ENCODE data around the gene GPHB5. TPM values are rescaled to one million over a fixed set of nuclear protein-coding genes. Genes with fewer than 3 reads are reported as not detected.

Gene GPHB5
- total RNA-seq, 1 donor = not detected

GRCh38 chr14:63301891-63302534 lies 16.7 kb downstream of the GPHB5 start:
- Histone ChIP-seq H3K27me3 (ENCODE audit: insufficient read depth, low read length) (no peaks in the 10 kb centered on the region), H3K9me3 (ENCODE audit: low read depth, low read length) (no peaks in the 10 kb centered on the region), H3K4me1 (ENCODE audit: insufficient read depth, low read length) (no peaks in the 10 kb centered on the region), H3K4me3 (ENCODE audit: low read length) (no peak overlapping the region)

GRCh38 chr14:63300854-63301253 lies 17.9 kb downstream of the GPHB5 start:
- H3K9me3 ChIP-seq (ENCODE audit: low read depth, low read length) = no peaks in the 10 kb centered on the region
- no peaks in the 10 kb centered on the region for H3K27me3 ChIP-seq (ENCODE audit: insufficient read depth, low read length)
- H3K4me1 ChIP-seq (ENCODE audit: insufficient read depth, low read length) = no peaks in the 10 kb centered on the region
- no peak overlapping the region for H3K4me3 ChIP-seq (ENCODE audit: low read length)

- H3K27me3 ChIP-seq (ENCODE audit: insufficient read depth, low read length) = no peaks in the 10 kb centered on the region
- H3K4me3 ChIP-seq (ENCODE audit: low read length) = no peak overlapping the region
- H3K9me3 ChIP-seq (ENCODE audit: low read depth, low read length) = no peaks in the 10 kb centered on the region
- H3K4me1 ChIP-seq (ENCODE audit: insufficient read depth, low read length) = no peaks in the 10 kb centered on the region
Measured at GRCh38 chr14:63299351-63300110, 19.2 kb downstream of the GPHB5 start.

DNA sequence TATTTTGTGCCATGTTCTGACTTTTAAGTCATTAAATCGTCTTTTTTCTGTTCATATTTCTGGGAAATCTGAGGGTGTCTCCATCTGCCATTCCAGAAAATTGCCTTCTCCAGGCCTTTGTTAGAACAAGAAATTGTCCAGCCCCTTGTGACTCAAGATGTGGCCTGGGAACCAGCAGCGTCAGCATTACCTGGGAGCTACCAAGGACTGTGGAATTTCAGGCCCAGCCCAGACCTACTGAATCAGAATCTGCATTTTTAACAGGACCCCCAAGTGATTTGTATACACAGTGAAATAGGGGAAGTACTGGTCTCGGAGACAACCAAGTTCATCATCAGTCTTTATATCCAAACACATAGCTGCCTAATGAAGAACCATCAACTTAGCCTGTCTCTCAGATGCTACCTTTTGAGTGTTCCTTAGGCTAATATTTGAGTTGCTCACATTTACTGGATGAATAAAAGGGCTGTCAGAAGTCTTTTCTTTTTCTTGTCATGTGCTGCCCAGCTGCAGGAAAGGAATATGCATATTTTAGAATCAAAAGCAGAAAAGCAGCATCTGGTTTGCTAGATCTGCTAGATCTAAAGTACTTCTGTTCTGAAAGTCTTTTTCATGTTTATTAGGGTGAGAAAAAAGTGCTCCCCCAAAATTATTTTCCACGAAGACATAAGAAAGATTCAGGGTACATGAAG lies 21.2 kb downstream of the GPHB5 start:
- Histone ChIP-seq H3K27me3 (ENCODE audit: insufficient read depth, low read length) (no peaks in the 10 kb centered on the region), H3K9me3 (ENCODE audit: low read depth, low read length) (no peaks in the 10 kb centered on the region), H3K4me1 (ENCODE audit: insufficient read depth, low read length) (no peaks in the 10 kb centered on the region), H3K4me3 (ENCODE audit: low read length) (no peak overlapping the region)

DNA sequence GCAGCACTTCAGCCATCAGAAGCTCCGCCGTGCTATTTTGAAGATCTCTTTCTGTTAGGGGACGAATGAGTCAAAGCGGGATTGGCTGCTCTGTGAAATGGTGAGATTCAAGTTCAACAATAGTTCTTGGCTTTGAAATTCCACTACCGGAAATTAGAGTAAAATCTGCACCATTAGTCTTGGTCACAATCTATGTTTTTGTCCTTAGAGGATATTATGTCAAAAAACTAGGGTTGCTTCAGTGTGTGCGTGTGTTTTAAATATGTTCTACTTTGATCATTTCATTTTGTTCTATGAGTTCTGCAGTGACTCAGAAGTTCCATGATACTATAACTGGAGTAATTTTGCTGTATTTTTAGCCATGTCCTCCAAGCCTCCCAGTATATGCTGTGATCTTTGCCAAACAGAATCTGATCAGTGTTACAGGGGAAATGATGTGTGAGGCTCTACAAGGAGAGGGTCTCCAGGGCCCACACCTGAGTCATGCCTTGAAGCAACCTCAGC lies 22.6 kb downstream of the GPHB5 start:
- Histone ChIP-seq H3K9me3 (ENCODE audit: low read depth, low read length) (no peaks in the 10 kb centered on the region), H3K27me3 (ENCODE audit: insufficient read depth, low read length) (no peaks in the 10 kb centered on the region), H3K4me3 (ENCODE audit: low read length) (no peak overlapping the region), H3K4me1 (ENCODE audit: insufficient read depth, low read length) (no peaks in the 10 kb centered on the region)

- no peaks in the 10 kb centered on the region for H3K9me3 ChIP-seq (ENCODE audit: low read depth, low read length)
- no peaks in the 10 kb centered on the region for H3K27me3 ChIP-seq (ENCODE audit: insufficient read depth, low read length)
- H3K4me1 ChIP-seq (ENCODE audit: insufficient read depth, low read length) = no peaks in the 10 kb centered on the region
- H3K4me3 ChIP-seq (ENCODE audit: low read length) = no peak overlapping the region
Measured at GRCh38 chr14:63295231-63295685, 23.5 kb downstream of the GPHB5 start.

DNA sequence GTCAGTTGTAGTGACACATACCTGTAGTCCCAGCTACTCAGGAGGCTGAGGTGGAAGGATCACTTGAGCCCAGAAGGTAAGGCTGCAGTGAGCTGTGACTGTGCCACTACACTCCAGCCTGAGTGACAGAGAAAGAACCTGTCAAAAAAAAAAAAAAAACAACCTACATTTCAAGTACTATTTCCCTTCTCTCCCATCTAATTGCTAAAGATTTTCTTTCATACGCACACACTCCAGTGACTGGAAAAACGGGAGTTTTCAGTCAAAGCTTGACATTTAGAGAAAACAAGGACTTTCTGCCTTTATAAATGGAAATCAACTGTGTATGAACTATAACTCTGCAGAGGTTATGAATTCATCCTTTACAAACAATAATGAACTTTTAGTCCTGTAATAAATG lies 25.9 kb downstream of the GPHB5 start:
- H3K4me1 ChIP-seq (ENCODE audit: insufficient read depth, low read length) = no peaks in the 10 kb centered on the region
- no peak overlapping the region for H3K4me3 ChIP-seq (ENCODE audit: low read length)
- H3K9me3 ChIP-seq (ENCODE audit: low read depth, low read length) = no peaks in the 10 kb centered on the region
- H3K27me3 ChIP-seq (ENCODE audit: insufficient read depth, low read length) = peaks cover 5% of the 10 kb centered on the region

- Histone ChIP-seq H3K27me3 (ENCODE audit: insufficient read depth, low read length) (peaks cover 5% of the 10 kb centered on the region), H3K9me3 (ENCODE audit: low read depth, low read length) (no peaks in the 10 kb centered on the region)
Measured at GRCh38 chr14:63290741-63291430, 27.8 kb downstream of the GPHB5 start.

DNA sequence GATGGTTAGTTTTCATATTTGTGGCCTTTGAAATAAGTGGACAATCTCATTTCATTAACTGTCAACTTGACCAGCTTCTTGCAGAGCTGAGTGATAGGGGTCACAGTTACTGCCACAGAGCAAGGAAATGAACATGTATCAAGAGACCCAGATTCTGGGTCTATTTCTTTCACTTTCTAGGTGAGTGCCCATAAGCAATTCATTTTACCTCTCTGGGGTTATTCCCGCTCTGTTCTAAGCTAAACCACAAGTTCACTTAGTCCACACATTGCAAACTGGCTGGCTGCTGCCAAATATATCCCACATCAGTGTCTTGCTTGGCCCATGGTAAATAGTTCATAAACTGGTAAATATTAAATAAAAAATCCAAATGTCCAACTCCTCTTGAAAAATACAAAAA lies 29.9 kb downstream of the GPHB5 start:
- peaks cover 18% of the 10 kb centered on the region for H3K27me3 ChIP-seq (ENCODE audit: insufficient read depth, low read length)
- no peak overlapping the region for H3K4me3 ChIP-seq (ENCODE audit: low read length)
- H3K4me1 ChIP-seq (ENCODE audit: insufficient read depth, low read length) = no peaks in the 10 kb centered on the region
- no peaks in the 10 kb centered on the region for H3K9me3 ChIP-seq (ENCODE audit: low read depth, low read length)

More at GRCh38 chr14:63290741-63291430, 27.8 kb downstream of the GPHB5 start:
- H3K4me3 ChIP-seq (ENCODE audit: low read length) = no peak overlapping the region
- H3K4me1 ChIP-seq (ENCODE audit: insufficient read depth, low read length) = no peaks in the 10 kb centered on the region

DNA sequence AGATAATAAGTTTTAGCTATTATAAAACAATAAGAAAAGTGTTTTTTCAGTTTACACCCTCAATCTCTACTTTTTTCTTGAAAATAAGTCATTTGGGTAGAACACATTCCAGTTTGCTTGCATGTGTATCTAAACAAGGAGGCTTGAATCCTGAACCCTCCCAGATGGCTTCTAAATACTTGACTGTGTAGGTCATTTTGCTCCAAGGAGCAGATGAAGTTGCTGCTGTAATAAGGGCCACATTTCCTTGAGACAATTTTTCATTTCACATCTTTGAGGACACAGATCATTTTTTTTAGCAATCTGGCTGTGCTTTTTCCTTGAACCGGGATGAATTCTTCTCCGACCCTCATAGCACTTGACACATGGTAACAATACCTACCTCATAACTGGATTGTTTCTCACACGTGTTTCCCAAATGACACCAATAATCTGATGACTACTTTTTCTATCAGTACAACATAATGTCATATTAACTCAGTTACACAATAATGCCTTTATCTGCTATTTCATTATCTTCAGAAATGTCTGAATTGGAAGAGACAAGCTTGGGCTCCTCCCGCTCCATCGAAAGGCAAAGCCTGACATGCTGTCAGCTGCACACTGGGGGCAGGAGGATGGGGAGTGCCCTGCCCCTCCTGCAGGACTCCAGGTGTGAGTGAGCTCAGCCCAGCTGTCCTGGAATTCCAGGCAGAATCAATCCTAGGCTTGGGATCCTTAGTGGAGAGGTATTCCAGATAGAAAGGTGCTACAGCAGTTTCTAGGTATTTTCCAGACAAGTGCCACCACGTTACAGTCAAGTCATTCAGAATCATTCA lies 30.9 kb downstream of the GPHB5 start:
- H3K4me1 ChIP-seq (ENCODE audit: insufficient read depth, low read length) = no peaks in the 10 kb centered on the region
- no peaks in the 10 kb centered on the region for H3K9me3 ChIP-seq (ENCODE audit: low read depth, low read length)
- no peak overlapping the region for H3K4me3 ChIP-seq (ENCODE audit: low read length)
- H3K27me3 ChIP-seq (ENCODE audit: insufficient read depth, low read length) = peaks cover 20% of the 10 kb centered on the region

DNA sequence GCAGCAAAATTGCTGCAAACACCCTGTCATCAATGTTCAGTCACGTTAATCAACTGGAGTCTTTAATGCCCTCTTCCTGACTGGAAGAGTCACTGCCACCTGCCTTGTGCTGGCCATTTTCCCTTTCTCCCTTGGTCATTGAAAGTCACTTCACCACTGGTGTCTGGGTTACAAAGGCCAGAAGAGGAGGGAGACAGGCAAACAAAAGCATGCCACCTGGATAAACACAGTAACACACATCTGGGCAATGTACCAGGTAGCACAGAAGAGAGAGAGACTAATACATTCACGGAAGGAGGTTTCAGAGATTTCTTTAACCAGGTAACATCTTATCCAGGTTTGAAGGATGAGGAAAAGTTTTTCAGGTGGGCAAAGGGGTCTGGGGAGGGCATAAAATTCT lies 32.7 kb downstream of the GPHB5 start:
- Histone ChIP-seq H3K4me1 (ENCODE audit: insufficient read depth, low read length) (no peaks in the 10 kb centered on the region), H3K4me3 (ENCODE audit: low read length) (no peak overlapping the region), H3K9me3 (ENCODE audit: low read depth, low read length) (no peaks in the 10 kb centered on the region), H3K27me3 (ENCODE audit: insufficient read depth, low read length) (peaks cover 23% of the 10 kb centered on the region)

DNA sequence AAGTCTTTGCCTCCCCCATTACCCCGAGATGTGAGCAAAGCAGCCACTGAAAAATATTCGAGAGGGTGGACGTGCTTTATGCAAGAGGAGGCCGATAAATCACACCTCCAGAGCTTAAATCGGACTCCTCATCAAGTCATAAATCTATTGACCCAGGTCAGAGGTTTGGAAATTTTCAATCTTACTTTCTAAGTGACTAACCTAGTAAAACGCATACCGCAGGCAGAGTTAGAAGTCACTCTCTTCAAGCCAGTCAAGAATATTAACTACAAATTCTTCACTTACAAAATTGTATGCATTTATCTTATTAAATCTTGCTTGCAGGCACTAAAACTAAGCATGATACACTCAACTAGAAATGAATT lies 34.9 kb downstream of the GPHB5 start:
- no peaks in the 10 kb centered on the region for H3K4me1 ChIP-seq (ENCODE audit: insufficient read depth, low read length)
- H3K9me3 ChIP-seq (ENCODE audit: low read depth, low read length) = no peaks in the 10 kb centered on the region
- peaks cover 20% of the 10 kb centered on the region for H3K27me3 ChIP-seq (ENCODE audit: insufficient read depth, low read length)
- H3K4me3 ChIP-seq (ENCODE audit: low read length) = no peak overlapping the region

DNA sequence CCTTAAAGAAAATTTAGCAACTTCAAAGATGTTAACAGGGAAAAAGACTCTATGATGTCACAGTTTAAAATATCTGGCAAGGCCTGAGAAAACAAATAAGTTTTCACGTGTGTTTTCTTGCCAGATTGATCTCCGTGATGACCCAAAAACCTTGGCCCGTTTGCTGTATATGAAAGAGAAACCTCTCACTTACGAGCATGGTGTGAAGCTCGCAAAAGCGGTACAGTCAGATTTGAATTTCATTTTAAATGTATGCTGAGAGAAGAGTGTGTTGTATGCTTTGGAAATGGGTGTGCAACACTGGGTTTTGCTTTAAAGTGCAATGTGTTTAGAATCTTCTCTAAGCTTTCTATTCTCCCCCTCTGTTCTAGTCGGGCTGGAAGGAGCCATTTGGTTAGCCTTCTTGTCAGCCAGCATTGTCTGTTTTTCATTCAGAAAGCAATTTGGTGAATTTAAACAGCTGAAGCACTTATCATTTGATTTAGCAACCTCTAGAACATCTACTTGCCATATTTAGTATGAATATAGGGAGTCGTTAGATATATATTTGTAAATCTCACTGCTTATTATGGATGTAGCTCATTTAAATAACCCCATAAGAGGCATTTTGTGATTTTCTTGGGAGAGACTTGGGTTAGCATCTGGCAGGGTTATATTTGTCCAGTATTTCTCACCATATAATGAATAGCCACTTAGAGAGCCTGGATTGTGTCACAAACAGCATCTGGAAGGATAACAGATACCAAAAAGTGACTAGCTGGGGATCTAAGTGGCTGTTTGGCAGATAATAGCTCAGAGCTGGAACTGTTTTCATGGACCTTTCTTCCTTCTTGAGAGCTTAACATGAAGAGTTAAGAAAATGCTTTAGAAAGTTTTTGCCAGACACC lies 35.5 kb downstream of the GPHB5 start:
- no peak overlapping the region for H3K4me3 ChIP-seq (ENCODE audit: low read length)
- H3K9me3 ChIP-seq (ENCODE audit: low read depth, low read length) = no peaks in the 10 kb centered on the region
- H3K4me1 ChIP-seq (ENCODE audit: insufficient read depth, low read length) = no peaks in the 10 kb centered on the region
- peaks cover 17% of the 10 kb centered on the region for H3K27me3 ChIP-seq (ENCODE audit: insufficient read depth, low read length)

Data from mononuclear cell (primary cell).